ENCODE data around the gene SPON1. TPM values are rescaled to one million over a fixed set of nuclear protein-coding genes. Genes with fewer than 3 reads are reported as not detected.

The SPON1 gene
- total RNA-seq, 1 experiment from 2014 or later: 6.4 TPM

DNA sequence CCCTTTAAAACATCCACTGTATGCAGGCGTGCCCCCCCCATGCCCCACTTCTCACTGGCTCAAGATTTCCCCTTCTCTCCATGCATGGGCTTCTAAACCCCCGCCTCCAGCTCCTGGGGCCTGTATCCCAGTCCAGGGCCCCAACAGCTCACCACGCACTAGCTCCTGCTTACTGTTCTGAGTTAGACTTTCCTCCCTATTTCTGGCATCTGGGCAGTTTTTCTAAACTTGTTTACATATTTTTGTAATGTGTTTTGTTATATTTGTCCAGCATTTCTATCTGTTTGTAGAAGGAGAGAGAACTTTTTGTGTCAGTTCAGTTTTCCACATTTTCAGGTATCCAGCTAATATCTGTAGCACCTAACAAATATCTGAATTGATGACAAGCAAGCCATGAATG is 178.5 kb downstream of the SPON1 start:
- Mint-ChIP-seq H3K36me3 (no peaks in the 10 kb centered on the region), H3K27me3 (ENCODE audit: low read depth) (no peaks in the 10 kb centered on the region), H3K9me3 (no peaks in the 10 kb centered on the region), H3K4me1 (no peaks in the 10 kb centered on the region), H3K27ac (no peak overlapping the region), H3K4me3 (no peak overlapping the region)
- CTCF ChIA-PET: no interaction called here
- no peak for TF ChIP-seq ZBTB43 (CRISPR knock-in tag; IDR thresholded peaks at IDR 0.05)
- no peak for TF ChIP-seq GRHL2 (CRISPR knock-in tag; IDR thresholded peaks at IDR 0.05; ENCODE audit: insufficient replicate concordance, severe bottlenecking)
- TF ChIP-seq, protein P1, sequence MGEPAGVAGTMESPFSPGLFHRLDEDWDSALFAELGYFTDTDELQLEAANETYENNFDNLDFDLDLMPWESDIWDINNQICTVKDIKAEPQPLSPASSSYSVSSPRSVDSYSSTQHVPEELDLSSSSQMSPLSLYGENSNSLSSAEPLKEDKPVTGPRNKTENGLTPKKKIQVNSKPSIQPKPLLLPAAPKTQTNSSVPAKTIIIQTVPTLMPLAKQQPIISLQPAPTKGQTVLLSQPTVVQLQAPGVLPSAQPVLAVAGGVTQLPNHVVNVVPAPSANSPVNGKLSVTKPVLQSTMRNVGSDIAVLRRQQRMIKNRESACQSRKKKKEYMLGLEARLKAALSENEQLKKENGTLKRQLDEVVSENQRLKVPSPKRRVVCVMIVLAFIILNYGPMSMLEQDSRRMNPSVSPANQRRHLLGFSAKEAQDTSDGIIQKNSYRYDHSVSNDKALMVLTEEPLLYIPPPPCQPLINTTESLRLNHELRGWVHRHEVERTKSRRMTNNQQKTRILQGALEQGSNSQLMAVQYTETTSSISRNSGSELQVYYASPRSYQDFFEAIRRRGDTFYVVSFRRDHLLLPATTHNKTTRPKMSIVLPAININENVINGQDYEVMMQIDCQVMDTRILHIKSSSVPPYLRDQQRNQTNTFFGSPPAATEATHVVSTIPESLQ (CRISPR knock-in tag; IDR thresholded peaks at IDR 0.05): no peak
- no peak for TF ChIP-seq JUN (CRISPR knock-in tag; IDR thresholded peaks at IDR 0.05)
- TF ChIP-seq HMGA2 (CRISPR knock-in tag; IDR thresholded peaks at IDR 0.05): no peak
- TF ChIP-seq ZBTB21 (CRISPR knock-in tag; IDR thresholded peaks at IDR 0.05; ENCODE audit: borderline replicate concordance): no peak
- no peak for TF ChIP-seq ZNF219 (CRISPR knock-in tag; IDR thresholded peaks at IDR 0.05; ENCODE audit: borderline replicate concordance)
- no peak for TF ChIP-seq KAT7 (CRISPR knock-in tag; IDR thresholded peaks at IDR 0.05; ENCODE audit: borderline replicate concordance)
- TF ChIP-seq TEAD4 (CRISPR knock-in tag; IDR thresholded peaks at IDR 0.05): no peak
- ATAC-seq: no peak
- POLR2A ChIA-PET: no interaction called here
- DNase-seq (ENCODE audit: low spot score): no peak

GRCh38 chr11:14141676-14142075 is 179.2 kb downstream of the SPON1 start:
- Mint-ChIP-seq H3K27me3 (ENCODE audit: low read depth) (no peaks in the 10 kb centered on the region), H3K4me3 (no peak overlapping the region), H3K9me3 (no peaks in the 10 kb centered on the region), H3K4me1 (no peaks in the 10 kb centered on the region), H3K27ac (no peak overlapping the region), H3K36me3 (no peaks in the 10 kb centered on the region)
- ATAC-seq (no peak), DNase-seq (ENCODE audit: low spot score) (no peak)
- ChIA-PET POLR2A (no interaction called here), CTCF (no interaction called here)
- TF ChIP-seq NR3C1 (CRISPR knock-in tag; conservative IDR thresholded peaks at IDR 0.05; ENCODE audit: low read depth) (no peak), ELF4 (CRISPR knock-in tag; IDR thresholded peaks at IDR 0.05; ENCODE audit: low read depth) (no peak), ZNF396 (CRISPR knock-in tag; IDR thresholded peaks at IDR 0.05; ENCODE audit: borderline replicate concordance) (no peak), CREB1 (CRISPR knock-in tag; IDR thresholded peaks at IDR 0.05) (no peak), ATF1 (CRISPR knock-in tag; IDR thresholded peaks at IDR 0.05) (no peak)
- TF ChIP-seq, protein P2, sequence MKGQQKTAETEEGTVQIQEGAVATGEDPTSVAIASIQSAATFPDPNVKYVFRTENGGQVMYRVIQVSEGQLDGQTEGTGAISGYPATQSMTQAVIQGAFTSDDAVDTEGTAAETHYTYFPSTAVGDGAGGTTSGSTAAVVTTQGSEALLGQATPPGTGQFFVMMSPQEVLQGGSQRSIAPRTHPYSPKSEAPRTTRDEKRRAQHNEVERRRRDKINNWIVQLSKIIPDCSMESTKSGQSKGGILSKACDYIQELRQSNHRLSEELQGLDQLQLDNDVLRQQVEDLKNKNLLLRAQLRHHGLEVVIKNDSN (CRISPR knock-in tag; IDR thresholded peaks at IDR 0.05): no peak

DNA sequence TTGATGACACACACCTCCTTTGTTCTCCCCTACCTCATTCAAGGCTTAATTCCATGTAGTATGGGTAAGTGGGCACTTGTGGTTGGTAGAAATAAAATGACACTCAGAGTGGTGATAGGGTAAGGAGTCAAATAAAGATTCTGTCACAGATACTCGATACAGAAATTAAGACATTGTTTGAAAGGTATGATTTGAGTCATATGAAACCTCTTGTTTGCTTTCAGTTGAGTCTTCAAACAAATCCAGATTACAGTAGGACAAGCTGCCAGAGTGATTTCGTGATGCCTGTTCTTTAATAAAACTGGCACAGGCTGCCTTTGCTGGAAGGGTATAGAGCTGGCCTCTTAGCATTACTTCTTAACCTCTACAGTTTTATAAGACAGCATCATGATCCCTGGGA is 182.4 kb downstream of the SPON1 start:
- Mint-ChIP-seq H3K4me1 (no peaks in the 10 kb centered on the region), H3K27me3 (ENCODE audit: low read depth) (no peaks in the 10 kb centered on the region), H3K36me3 (no peaks in the 10 kb centered on the region), H3K27ac (no peak overlapping the region), H3K9me3 (no peaks in the 10 kb centered on the region), H3K4me3 (no peak overlapping the region)
- TF ChIP-seq SOX15 (CRISPR knock-in tag; IDR thresholded peaks at IDR 0.05) (no peak), EMX1 (CRISPR knock-in tag; IDR thresholded peaks at IDR 0.05) (no peak), SMAD3 (CRISPR knock-in tag; IDR thresholded peaks at IDR 0.05; ENCODE audit: borderline replicate concordance) (no peak), NFYB (CRISPR knock-in tag; conservative IDR thresholded peaks at IDR 0.05; ENCODE audit: low read depth) (no peak)
- TF ChIP-seq, protein P3, sequence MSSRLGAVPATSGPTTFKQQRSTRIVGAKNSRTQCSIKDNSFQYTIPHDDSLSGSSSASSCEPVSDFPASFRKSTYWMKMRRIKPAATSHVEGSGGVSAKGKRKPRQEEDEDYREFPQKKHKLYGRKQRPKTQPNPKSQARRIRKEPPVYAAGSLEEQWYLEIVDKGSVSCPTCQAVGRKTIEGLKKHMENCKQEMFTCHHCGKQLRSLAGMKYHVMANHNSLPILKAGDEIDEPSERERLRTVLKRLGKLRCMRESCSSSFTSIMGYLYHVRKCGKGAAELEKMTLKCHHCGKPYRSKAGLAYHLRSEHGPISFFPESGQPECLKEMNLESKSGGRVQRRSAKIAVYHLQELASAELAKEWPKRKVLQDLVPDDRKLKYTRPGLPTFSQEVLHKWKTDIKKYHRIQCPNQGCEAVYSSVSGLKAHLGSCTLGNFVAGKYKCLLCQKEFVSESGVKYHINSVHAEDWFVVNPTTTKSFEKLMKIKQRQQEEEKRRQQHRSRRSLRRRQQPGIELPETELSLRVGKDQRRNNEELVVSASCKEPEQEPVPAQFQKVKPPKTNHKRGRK (CRISPR knock-in tag; IDR thresholded peaks at IDR 0.05; ENCODE audit: borderline replicate concordance): no peak
- TF ChIP-seq, protein P4, sequence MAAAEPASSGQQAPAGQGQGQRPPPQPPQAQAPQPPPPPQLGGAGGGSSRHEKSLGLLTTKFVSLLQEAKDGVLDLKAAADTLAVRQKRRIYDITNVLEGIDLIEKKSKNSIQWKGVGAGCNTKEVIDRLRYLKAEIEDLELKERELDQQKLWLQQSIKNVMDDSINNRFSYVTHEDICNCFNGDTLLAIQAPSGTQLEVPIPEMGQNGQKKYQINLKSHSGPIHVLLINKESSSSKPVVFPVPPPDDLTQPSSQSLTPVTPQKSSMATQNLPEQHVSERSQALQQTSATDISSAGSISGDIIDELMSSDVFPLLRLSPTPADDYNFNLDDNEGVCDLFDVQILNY (CRISPR knock-in tag; IDR thresholded peaks at IDR 0.05): no peak
- DNase-seq (ENCODE audit: low spot score) (no peak), ATAC-seq (no peak)
- ChIA-PET POLR2A (no interaction called here), CTCF (no interaction called here)
